Caco-2 (cell line): ENCODE data around the gene GLIS1. TPM values are rescaled to one million over a fixed set of nuclear protein-coding genes. Genes with fewer than 3 reads are reported as not detected.
A peak's percentile ranks its signal among the peaks of the same experiment; 100 is the strongest.

Experiments
- BruUV-seq: library from RNA; stranded (reverse); fragments of 400-500 nt; replicated peaks from 2 replicates; lab custom pipeline; 2021; lab: Mats Ljungman, UMichigan
- CTCF ChIA-PET: fragments of 300-600 bp; sonication (Branson Sonifier 250); formaldehyde crosslinking; loops from one replicate; lab custom pipeline; 2022; ENCODE audit warnings: antibody characterized with exemption; lab: Charles Lee
- POLR2A ChIA-PET: fragments of 300-600 bp; sonication (Branson Sonifier 250); formaldehyde crosslinking; loops from one replicate; lab custom pipeline; 2022; ENCODE audit warnings: antibody characterized with exemption; lab: Charles Lee
- DNase-seq, 2 experiments: peaks; one replicate each; pipeline versions ENCODE4 v3.0.0 to v3.0.0-alpha.2; 2020 to 2022
- H3K27me3 ChIP-seq: replicated peaks from 2 replicates; pipeline ENCODE4 v1.6.0; 2011; ENCODE audit warnings: low read length; ENCODE audit not compliant: control insufficient read depth, insufficient read depth
- H3K36me3 ChIP-seq: 2 replicates; pipeline ENCODE4 v1.5.1; 2011; ENCODE audit warnings: low read length; ENCODE audit not compliant: control insufficient read depth, insufficient read depth
- H3K4me1 ChIP-seq: fragments of 250-450 bp; sonication (Bioruptor Pico); 2 replicates; pipeline ENCODE4 v1.5.1; 2020; ENCODE audit warnings: mild to moderate bottlenecking
- H3K4me3 ChIP-seq: 2 replicates; pipeline ENCODE4 v1.5.1; 2011; ENCODE audit warnings: low read depth, mild to moderate bottlenecking, control low read depth, low read length
- H3K9me3 ChIP-seq: fragments of 250-450 bp; sonication (Bioruptor Pico); 2 replicates; pipeline ENCODE4 v1.5.1; 2020; ENCODE audit warnings: mild to moderate bottlenecking, moderate library complexity
- H3K27ac Mint-ChIP-seq: one replicate; pipeline ENCODE4 v1.8.0; 2022; ENCODE audit warnings: mixed read lengths; ENCODE audit not compliant: unreplicated experiment
- H3K27me3 Mint-ChIP-seq: one replicate; pipeline ENCODE4 v1.8.0; 2022; ENCODE audit warnings: mixed read lengths; ENCODE audit not compliant: insufficient read depth, unreplicated experiment
- H3K36me3 Mint-ChIP-seq: one replicate; pipeline ENCODE4 v1.8.0; 2022; ENCODE audit warnings: mild to moderate bottlenecking, mixed read lengths; ENCODE audit not compliant: insufficient read depth, unreplicated experiment
- H3K4me1 Mint-ChIP-seq: one replicate; pipeline ENCODE4 v1.8.0; 2022; ENCODE audit warnings: low read depth, mixed read lengths; ENCODE audit not compliant: unreplicated experiment
- H3K4me3 Mint-ChIP-seq: one replicate; pipeline ENCODE4 v1.8.0; 2022; ENCODE audit warnings: mild to moderate bottlenecking, moderate library complexity, mixed read lengths; ENCODE audit not compliant: unreplicated experiment
- H3K9me3 Mint-ChIP-seq: one replicate; pipeline ENCODE4 v1.8.0; 2022; ENCODE audit warnings: mixed read lengths; ENCODE audit not compliant: unreplicated experiment
- CTCF ChIP-seq, 2 experiments: fragments of 200-600 bp in 1 of 2; IDR thresholded peaks; 1 replicate in 1 of 2; 2 replicates in 1 of 2; pipeline versions ENCODE4 v1.5.1 to v1.8.0; 2011 to 2022; ENCODE audit warnings: antibody characterized with exemption in 1 of 2, control low read depth in 1 of 2, inconsistent platforms in 1 of 2, low read depth in 1 of 2, low read length in 1 of 2, mild to moderate bottlenecking in 1 of 2, moderate library complexity in 1 of 2; ENCODE audit not compliant: insufficient read depth in 1 of 2, severe bottlenecking in 1 of 2, unreplicated experiment in 1 of 2
- intact Hi-C: fragments of 100-400 bp; cut with micrococcal nuclease; formaldehyde crosslinking; loops from one replicate; pipeline ENCODE4 v1.10.0; 2022; ENCODE audit not compliant: unreplicated experiment
- total RNA-seq: library from RNA; stranded (reverse); gene quantifications from 2 replicates; pipeline ENCODE4 v1.2.3, GENCODE V29; 2022

Gene GLIS1
- total RNA-seq, 1 experiment from 2014 or later = not detected

- Histone ChIP-seq H3K27me3 (no peaks in the 10 kb centered on the region), H3K4me1 (peaks cover 17% of the 10 kb centered on the region), H3K4me3 (no peak overlapping the region), H3K9me3 (no peaks in the 10 kb centered on the region), H3K36me3 (no peaks in the 10 kb centered on the region)
- TF ChIP-seq CTCF (IDR thresholded peaks at IDR 0.05; ENCODE audit: insufficient read depth in 1 of 2, low read depth in 1 of 2, low read length in 1 of 2, severe bottlenecking in 1 of 2, unreplicated experiment in 1 of 2) = no peak
- Mint-ChIP-seq H3K4me3 (peak overlapping the region; percentile 77), H3K27ac (no peak overlapping the region), H3K4me1 (peaks cover 29% of the 10 kb centered on the region), H3K9me3 (no peaks in the 10 kb centered on the region), H3K27me3 (peaks cover 2% of the 10 kb centered on the region), H3K36me3 (no peaks in the 10 kb centered on the region)
- ChIA-PET POLR2A (no interaction called here), CTCF (no interaction called here)
- no TSS peak for BruUV-seq
- no peak for DNase-seq
- intact Hi-C loops = no loop called here
Observed at GRCh38 chr1:53684741-53685140, 54.2 kb downstream of the GLIS1 start.

- Mint-ChIP-seq H3K36me3 (no peaks in the 10 kb centered on the region), H3K4me1 (peaks cover 29% of the 10 kb centered on the region), H3K9me3 (no peaks in the 10 kb centered on the region), H3K27me3 (peaks cover 2% of the 10 kb centered on the region), H3K27ac (no peak overlapping the region), H3K4me3 (no peak overlapping the region)
- intact Hi-C loops = no loop called here
- BruUV-seq = no TSS peak
- peak in 1 of 2 experiments; percentile 25 for TF ChIP-seq CTCF (IDR thresholded peaks at IDR 0.05; ENCODE audit: insufficient read depth in 1 of 2, low read depth in 1 of 2, low read length in 1 of 2, severe bottlenecking in 1 of 2, unreplicated experiment in 1 of 2)
- CTCF ChIA-PET = interaction anchor here (2.0 kb wide), 1 partner anchor 199 kb away, joined by 8 read pairs; no protein-coding TSS in a partner anchor
- POLR2A ChIA-PET = no interaction called here
- Histone ChIP-seq H3K27me3 (no peaks in the 10 kb centered on the region), H3K4me3 (no peak overlapping the region), H3K36me3 (no peaks in the 10 kb centered on the region), H3K9me3 (no peaks in the 10 kb centered on the region), H3K4me1 (peaks cover 17% of the 10 kb centered on the region)
- DNase-seq = peak in 1 of 2 experiments; percentile 13
Observed at GRCh38 chr1:53683986-53684740, 54.8 kb downstream of the GLIS1 start.

GRCh38 chr1:53682881-53683280 is 56.1 kb downstream of the GLIS1 start:
- no peaks in the 10 kb centered on the region for H3K36me3 Mint-ChIP-seq
- peaks cover 17% of the 10 kb centered on the region for H3K4me1 ChIP-seq
- H3K4me3 ChIP-seq = no peak overlapping the region
- TF ChIP-seq CTCF (IDR thresholded peaks at IDR 0.05; ENCODE audit: insufficient read depth in 1 of 2, low read depth in 1 of 2, low read length in 1 of 2, severe bottlenecking in 1 of 2, unreplicated experiment in 1 of 2) = no peak
- no peaks in the 10 kb centered on the region for H3K36me3 ChIP-seq
- no peak overlapping the region for H3K4me3 Mint-ChIP-seq
- peaks cover 2% of the 10 kb centered on the region for H3K27me3 Mint-ChIP-seq
- H3K4me1 Mint-ChIP-seq = peaks cover 29% of the 10 kb centered on the region
- no peaks in the 10 kb centered on the region for H3K27me3 ChIP-seq
- no peak for DNase-seq
- ChIA-PET CTCF (interaction anchor here (0.7 to 2.0 kb wide), 2 partner anchors 90 to 197 kb away, joined by 4 to 8 read pairs; no protein-coding TSS in a partner anchor), POLR2A (no interaction called here)
- no peak overlapping the region for H3K27ac Mint-ChIP-seq
- H3K9me3 Mint-ChIP-seq = no peaks in the 10 kb centered on the region
- H3K9me3 ChIP-seq = no peaks in the 10 kb centered on the region
- intact Hi-C loops = loop anchor here (1.0 kb wide), 1 partner anchor 198 kb away; no protein-coding TSS in a partner anchor
- no TSS peak for BruUV-seq
